GF-D8 (cell line): ENCODE measurements around the gene GIMAP7.
A peak's percentile ranks its signal among the peaks of the same experiment; 100 is the strongest.
"Not testable (repeated sequence)": the region's sequence is repeated elsewhere in the genome, so short reads cannot be mapped to it uniquely, and the experiment has no call there.

ENCODE experiments used
- DNase-seq: peaks from one replicate; lab custom pipeline; 2025; lab: John Stamatoyannopoulos, UW

GIMAP7 gene

GRCh38 chr7:150513758-150514157, 914 bp upstream of the GIMAP7 start:
- DNase-seq, result no peak

- DNase-seq, result no peak
These were observed 826 bp downstream of the GIMAP7 start for GRCh38 chr7:150515248-150516147.

DNA sequence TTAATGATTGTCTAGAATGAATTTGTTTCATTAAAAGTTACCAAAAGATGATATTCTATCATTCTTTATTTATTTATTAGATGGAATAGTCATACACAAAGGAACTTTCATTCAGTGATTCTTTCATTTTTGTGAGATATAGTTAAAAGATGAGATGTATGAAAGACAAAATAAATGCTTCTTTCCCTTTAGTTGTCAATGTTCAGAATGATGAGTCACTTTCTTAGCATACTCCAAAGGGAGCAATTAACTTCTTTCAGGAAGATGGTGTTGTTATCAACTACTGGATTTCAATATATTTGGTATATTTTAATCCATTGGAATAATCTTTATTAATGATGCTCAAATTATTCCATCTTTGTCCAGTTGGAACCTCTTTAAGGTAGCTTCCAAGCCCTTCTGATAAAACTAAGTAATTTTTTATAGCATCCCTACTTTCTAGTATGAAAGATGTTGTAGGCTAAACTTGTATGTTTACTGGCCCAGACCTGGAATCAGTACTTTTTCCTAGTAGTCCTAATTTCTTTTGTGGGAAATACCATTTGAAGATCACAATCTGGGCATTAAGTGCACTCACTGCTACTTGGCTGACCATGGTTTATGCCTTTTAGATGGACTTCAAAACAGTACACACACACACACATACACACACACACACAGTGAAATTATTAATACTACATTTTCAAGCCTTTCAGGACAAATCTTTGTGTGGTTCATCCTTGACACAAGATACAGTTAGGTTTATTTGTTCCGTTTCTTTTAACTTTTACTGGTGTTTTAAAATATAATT, 2.5 kb downstream of the GIMAP7 start:
- DNase-seq, result no peak

GRCh38 chr7:150519310-150519709, 4.6 kb downstream of the GIMAP7 start:
- DNase-seq, result no peak

DNA sequence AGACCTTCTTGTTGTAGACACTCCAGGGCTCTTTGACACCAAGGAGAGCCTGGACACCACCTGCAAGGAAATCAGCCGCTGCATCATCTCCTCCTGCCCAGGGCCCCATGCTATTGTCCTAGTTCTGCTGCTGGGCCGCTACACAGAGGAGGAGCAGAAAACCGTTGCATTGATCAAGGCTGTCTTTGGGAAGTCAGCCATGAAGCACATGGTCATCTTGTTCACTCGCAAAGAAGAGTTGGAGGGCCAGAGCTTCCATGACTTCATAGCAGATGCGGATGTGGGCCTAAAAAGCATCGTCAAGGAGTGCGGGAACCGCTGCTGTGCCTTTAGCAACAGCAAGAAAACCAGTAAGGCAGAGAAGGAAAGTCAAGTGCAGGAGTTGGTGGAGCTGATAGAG, 5.5 kb downstream of the GIMAP7 start:
- DNase-seq, result no peak

DNA sequence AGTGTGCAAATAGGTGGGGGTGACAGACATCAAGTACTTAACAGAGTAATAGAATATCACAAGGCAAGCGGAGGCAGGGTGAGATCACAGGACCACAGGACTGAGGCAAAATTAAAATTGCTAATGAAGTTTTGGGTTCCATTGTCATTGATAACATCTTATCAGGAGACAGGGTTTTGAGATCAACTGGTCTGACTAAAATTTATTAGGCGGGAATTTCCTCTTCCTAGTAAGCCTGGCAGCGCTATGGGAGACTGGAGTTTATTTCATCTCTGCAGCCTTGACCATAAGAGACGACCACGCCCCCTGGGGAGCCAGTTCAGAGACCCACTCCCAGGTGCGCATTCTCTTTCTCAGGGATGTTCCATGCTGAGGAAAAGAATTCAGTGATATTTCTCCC, 8.3 kb downstream of the GIMAP7 start:
- not testable (repeated sequence) for DNase-seq

GRCh38 chr7:150524018-150524417, 9.3 kb downstream of the GIMAP7 start:
- no peak for DNase-seq

- DNase-seq, result no peak
These were observed 17.0 kb downstream of the GIMAP7 start for GRCh38 chr7:150531704-150532103.

DNA sequence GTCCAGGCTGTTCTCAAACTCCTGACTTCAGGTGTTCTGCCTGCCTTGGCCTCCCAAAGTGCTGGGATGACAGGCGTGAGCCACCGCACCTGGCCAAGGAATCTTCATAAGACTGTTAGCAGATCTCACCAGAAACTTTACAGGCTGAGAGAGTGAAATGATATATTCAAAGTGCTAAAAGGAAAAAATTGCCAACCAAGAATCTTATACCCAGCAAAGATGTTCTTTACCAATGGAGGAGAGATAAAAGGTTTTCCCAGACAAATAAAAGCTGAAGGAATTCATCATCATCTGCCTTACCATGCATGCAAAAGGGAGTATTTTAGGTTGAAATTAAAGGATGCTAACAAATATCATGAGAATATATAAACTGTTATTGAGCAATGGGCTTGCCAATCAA, 23.6 kb downstream of the GIMAP7 start:
- DNase-seq, result no peak

DNA sequence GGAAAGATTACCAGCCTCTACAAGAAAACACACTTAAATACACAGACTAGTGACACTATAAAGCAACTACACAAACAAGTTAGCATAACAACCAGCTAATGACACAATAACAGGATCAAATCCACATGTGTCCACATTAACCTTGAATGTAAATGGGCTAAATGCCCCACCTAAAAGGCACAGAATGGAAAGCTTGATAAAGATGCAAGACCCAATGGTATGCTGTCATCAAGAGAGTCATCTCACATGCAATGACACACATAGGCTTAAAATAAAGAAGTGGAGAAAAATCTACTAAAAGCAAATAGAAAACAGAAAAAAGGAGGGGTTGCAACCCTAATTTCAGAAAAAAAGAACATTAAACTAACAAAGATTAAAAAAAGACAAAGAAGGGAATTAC, 38.5 kb downstream of the GIMAP7 start:
- no peak for DNase-seq

DNA sequence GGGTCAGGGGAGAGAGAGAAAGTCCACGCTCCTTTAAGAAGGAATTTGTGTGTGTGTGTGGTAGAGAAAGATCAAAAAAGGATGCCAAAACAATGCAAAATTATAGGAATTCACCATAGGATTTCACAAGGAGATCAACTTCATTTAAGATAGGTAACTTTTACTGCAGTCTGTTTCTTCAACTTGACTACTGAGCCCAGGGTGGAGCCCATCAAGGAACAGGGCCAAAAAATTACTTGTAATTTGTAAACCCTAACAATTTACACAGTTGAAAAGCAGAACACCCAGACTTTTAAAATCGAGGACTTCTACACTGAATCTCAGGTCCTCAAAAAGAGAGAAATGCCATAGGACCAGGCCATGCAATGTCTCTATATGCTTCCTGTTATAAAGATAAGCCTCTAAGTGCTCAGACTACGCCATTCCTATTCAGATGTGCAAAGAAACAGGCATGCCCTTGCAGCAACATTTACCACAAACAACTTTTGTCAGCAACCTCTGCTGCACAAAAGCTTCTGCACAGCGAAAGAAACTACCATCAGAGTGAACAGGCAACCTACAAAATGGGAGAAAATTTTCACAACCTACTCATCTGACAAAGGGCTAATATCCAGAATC, 42.0 kb downstream of the GIMAP7 start:
- peak; percentile 89 for DNase-seq

- DNase-seq, result no peak
These were observed 45.8 kb downstream of the GIMAP7 start for GRCh38 chr7:150560486-150560885.

- no peak for DNase-seq
These were observed 48.2 kb downstream of the GIMAP7 start for GRCh38 chr7:150562919-150563318.

GRCh38 chr7:150564006-150564405, 49.3 kb downstream of the GIMAP7 start:
- DNase-seq, result no peak

- DNase-seq, result no peak
These were observed 49.9 kb downstream of the GIMAP7 start for GRCh38 chr7:150564566-150564965.

DNA sequence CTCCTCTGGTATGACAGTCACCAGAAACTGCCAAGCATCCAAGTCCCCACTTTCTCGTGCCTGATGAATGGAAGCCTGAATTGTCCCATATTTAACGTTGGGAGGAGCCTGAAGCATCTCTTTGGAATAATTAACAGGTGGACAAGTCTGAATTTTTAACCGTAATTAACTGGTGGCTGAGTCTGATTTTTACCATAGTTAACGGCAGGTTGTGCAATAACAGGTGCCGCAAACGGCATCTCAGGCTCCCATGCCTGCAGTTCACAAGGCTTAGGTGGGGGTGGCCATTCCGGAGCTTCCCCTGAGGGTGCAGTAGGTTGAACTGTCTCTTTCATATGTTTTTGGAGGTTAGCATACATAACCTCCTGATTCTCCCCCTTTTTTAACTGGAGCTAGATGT, 50.6 kb downstream of the GIMAP7 start:
- DNase-seq, result no peak

GRCh38 chr7:150566123-150566522, 51.5 kb downstream of the GIMAP7 start:
- no peak for DNase-seq

- no peak for DNase-seq
These were observed 51.9 kb downstream of the GIMAP7 start for GRCh38 chr7:150566572-150566971.

- no peak for DNase-seq
These were observed 52.5 kb downstream of the GIMAP7 start, which contains the start of gene GIMAP4 for GRCh38 chr7:150567169-150567568. Gene GIMAP4 (plus strand): TSS chr7:150567390. CDS start chr7:150569902, 2,512 bp downstream.

GRCh38 chr7:150567871-150568301, 53.2 kb downstream of the GIMAP7 start:
- DNase-seq, result no peak

DNA sequence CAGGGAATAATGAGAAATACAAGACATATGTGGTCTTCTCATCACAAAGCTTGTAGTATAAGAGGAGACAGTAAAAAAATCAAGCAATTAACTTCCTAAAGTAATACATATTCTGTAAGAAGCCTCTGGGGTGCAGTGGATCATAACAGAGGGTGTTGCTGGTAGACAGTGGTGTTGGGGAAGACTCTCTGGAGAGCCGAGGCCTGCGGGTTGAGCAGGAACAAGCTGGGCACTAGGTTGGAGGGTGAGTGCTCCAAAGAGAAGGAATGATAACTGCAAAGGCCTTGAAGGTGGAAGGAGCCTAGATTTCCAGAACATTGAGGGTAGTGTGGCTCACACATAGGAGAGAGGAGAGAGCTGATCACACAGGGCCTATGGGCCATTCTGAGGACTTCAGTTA, 54.0 kb downstream of the GIMAP7 start:
- no peak for DNase-seq

DNA sequence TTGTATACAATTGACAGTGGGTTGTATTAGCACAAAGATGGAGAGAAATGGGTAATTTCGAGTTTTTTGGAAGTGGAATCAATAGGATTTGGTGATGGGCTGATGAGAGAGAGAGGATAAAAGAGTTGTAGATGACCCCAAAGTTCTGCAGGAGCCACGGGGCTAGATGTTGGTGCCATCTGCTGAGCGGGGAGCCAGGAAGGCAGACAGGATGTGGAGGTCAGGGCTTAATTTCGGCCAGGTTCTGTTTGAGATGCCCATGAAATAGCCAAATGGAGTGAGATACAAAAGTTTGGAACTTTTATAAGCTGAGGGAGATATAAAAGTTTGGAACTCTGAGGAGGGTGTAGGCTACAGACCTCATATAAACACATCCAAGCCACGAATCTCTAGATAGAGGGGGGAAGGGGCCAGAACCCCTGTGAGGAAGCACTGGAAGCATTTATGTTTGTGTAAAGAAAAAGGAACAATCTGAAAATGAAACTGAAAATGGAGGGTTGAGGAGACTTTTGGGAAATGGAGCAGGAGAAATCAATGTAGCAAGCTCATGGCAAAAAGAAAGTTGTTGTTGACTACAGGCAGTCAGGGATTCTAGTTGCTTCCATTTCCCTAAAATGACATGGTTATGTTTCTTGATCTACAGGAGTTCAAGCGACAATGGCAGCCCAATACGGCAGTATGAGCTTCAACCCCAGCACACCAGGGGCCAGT, 54.7 kb downstream of the GIMAP7 start:
- DNase-seq, result no peak
